Measurements from ENCODE around the gene STXBP5. TPM values are rescaled to one million over a fixed set of nuclear protein-coding genes. Genes with fewer than 3 reads are reported as not detected.

The STXBP5 gene
- total and polyA plus RNA-seq, 2 of the 4 experiments (the other 2 are of a cell fraction) = 13.2 to 46.4 TPM

GRCh38 chr6:147384029-147384428, 179.8 kb downstream of the STXBP5 start:
- Histone ChIP-seq H3K9me1 (ENCODE audit: insufficient read depth, low read length) (peaks cover 6% of the 10 kb centered on the region; the same call in 1 of the 2 replicates), H2BK5ac (ENCODE audit: low read depth, low read length, poor library complexity, severe bottlenecking) (no peak overlapping the region), H2AFZ (replicated peaks; ENCODE audit: low read length, poor library complexity) (no peak overlapping the region), H3K23ac (ENCODE audit: low read depth, low read length) (no peak overlapping the region), H3K9me3 (ENCODE audit: control insufficient read depth, insufficient read depth, low read length) (no peaks in the 10 kb centered on the region), H3K14ac (replicated peaks; ENCODE audit: low read depth, low read length) (no peak overlapping the region), H4K5ac (ENCODE audit: low read depth, low read length) (no peak overlapping the region), H2AK9ac (replicated peaks; ENCODE audit: low read depth, low read length, poor library complexity) (no peak overlapping the region), H2BK120ac (ENCODE audit: low read depth, low read length) (no peak overlapping the region), H4K8ac (ENCODE audit: low read depth in 2 of 2, low read length in 2 of 2) (no peak overlapping the region), H3K27ac (ENCODE audit: insufficient read depth, low read length) (no peak overlapping the region), H3K36me3 (ENCODE audit: control insufficient read depth, insufficient read depth, low read length) (peaks cover 19% of the 10 kb centered on the region), H2AK5ac (ENCODE audit: low read depth, low read length) (no peak overlapping the region), H3K18ac (ENCODE audit: low read depth, low read length) (no peak overlapping the region), H2BK15ac (ENCODE audit: low read depth, low read length) (no peak overlapping the region), H4K20me1 (ENCODE audit: insufficient read depth, low read length) (no peaks in the 10 kb centered on the region), H3K9ac (ENCODE audit: low read depth, low read length) (no peak overlapping the region), H4K91ac (ENCODE audit: insufficient read depth, low read depth, low read length) (no peak overlapping the region), H2BK20ac (ENCODE audit: low read depth, low read length) (no peak overlapping the region), H3K4me3 (ENCODE audit: insufficient read depth, low read depth, low read length) (no peak overlapping the region), H3K4me1 (ENCODE audit: control insufficient read depth, insufficient read depth, low read length) (peaks cover 2% of the 10 kb centered on the region; the same call in 1 of the 2 replicates), H3K27me3 (ENCODE audit: control insufficient read depth, insufficient read depth, low read length) (no peaks in the 10 kb centered on the region), H3K4ac (ENCODE audit: low read depth, low read length) (no peak overlapping the region), H3K56ac (ENCODE audit: extremely low read depth, insufficient read depth, low read length) (no peak overlapping the region), H3K4me2 (ENCODE audit: low read depth, low read length) (no peak overlapping the region), H3K79me1 (ENCODE audit: low read depth in 1 of 2, low read length in 2 of 2) (peaks cover 0 to 3% of the 10 kb centered on the region in 2 experiments; a peak in 2 of 4 replicates)
- CTCF ChIA-PET = interaction anchor here (0.6 kb wide), 1 partner anchor 94 kb away, joined by 4 read pairs; no protein-coding TSS in a partner anchor
- DNase-seq (no peak), ATAC-seq (ENCODE audit: low read depth) (no peak)
- POLR2A ChIA-PET (ENCODE audit: unreplicated experiment) = no interaction called here
- BruUV-seq (replicated peaks) = no TSS peak
- intact Hi-C loops (cut with micrococcal nuclease) = loop anchor here (10.0 kb wide), 1 partner anchor 529 kb away; no protein-coding TSS in a partner anchor
- TF ChIP-seq RAD21 (IDR thresholded peaks at IDR 0.05; ENCODE audit: low read length) = no peak
- TF ChIP-seq MAFK (IDR thresholded peaks at IDR 0.05; ENCODE audit: low read depth, low read length) = no peak
- TF ChIP-seq POLR2A (IDR thresholded peaks at IDR 0.05; ENCODE audit: low read depth, low read length) = no peak
- TF ChIP-seq BHLHE40 (IDR thresholded peaks at IDR 0.05; ENCODE audit: low read depth, low read length) = no peak
- TF ChIP-seq CHD1 (IDR thresholded peaks at IDR 0.05; ENCODE audit: low read depth, low read length) = no peak
- TF ChIP-seq FOS (IDR thresholded peaks at IDR 0.05; ENCODE audit: low read depth, low read length) = no peak
- TF ChIP-seq USF2 (IDR thresholded peaks at IDR 0.05; ENCODE audit: low read depth, low read length) = no peak
- no peak for TF ChIP-seq MAZ (IDR thresholded peaks at IDR 0.05; ENCODE audit: borderline replicate concordance, low read depth, low read length)
- TF ChIP-seq SMC3 (IDR thresholded peaks at IDR 0.05; ENCODE audit: low read depth, low read length) = no peak
- no peak for TF ChIP-seq CEBPB (IDR thresholded peaks at IDR 0.05; ENCODE audit: low read depth, low read length)
- TF ChIP-seq RFX5 (IDR thresholded peaks at IDR 0.05; ENCODE audit: low read depth, low read length) = no peak
- no peak for TF ChIP-seq CTCF (conservative IDR thresholded peaks at IDR 0.05; ENCODE audit: low read depth, low read length)
- no peak for TF ChIP-seq ELK1 (IDR thresholded peaks at IDR 0.05; ENCODE audit: borderline replicate concordance, low read depth, low read length)
- no peak for TF ChIP-seq RCOR1 (IDR thresholded peaks at IDR 0.05; ENCODE audit: insufficient replicate concordance, low read length)
- no peak for TF ChIP-seq MXI1 (IDR thresholded peaks at IDR 0.05; ENCODE audit: borderline replicate concordance, low read depth, low read length)
- no peak for TF ChIP-seq NFE2L2 (IDR thresholded peaks at IDR 0.05; ENCODE audit: low read depth, low read length)
- dilution Hi-C loops (cut with HindIII; ENCODE audit: low sequenced_read_pairs, unreplicated experiment) = no loop called here
- no CpG with 5 or more reads among the region's 2 CpGs for WGBS, 2 experiments (ENCODE audit: extremely low coverage in 2 of 2, insufficient read length in 1 of 2)
- in situ Hi-C loops (cut with MboI; ENCODE audit: low sequenced_read_pairs) = no loop called here

Measured in IMR-90 (cell line).